ENCODE measurements around the gene NMRK1. TPM values are rescaled to one million over a fixed set of nuclear protein-coding genes. Genes with fewer than 3 reads are reported as not detected.

NMRK1 gene
- polyA plus RNA-seq, 1 donor (not counting 4 experiments of a cell fraction or from before 2014, with no cell fraction given): 24.7 TPM

GRCh38 chr9:75108571-75108970 is 20.6 kb upstream of the NMRK1 start:
- H3K4me1 ChIP-seq (ENCODE audit: control insufficient read depth, extremely low read depth, insufficient read depth, low read length): peaks cover 16% of the 10 kb centered on the region
- dilution Hi-C loops (cut with MboI; ENCODE audit: extremely low pct_ligation_motif_present, low sequenced_read_pairs): no loop called here
- no peaks in the 10 kb centered on the region for H3K9me3 ChIP-seq (ENCODE audit: control insufficient read depth, low read depth, low read length)
- DNase-seq (ENCODE audit: low read depth, low spot score) (no peak), FAIRE-seq (no peak)
- H3K36me3 ChIP-seq (ENCODE audit: control insufficient read depth in 2 of 2, extremely low read depth in 1 of 2, insufficient read depth in 2 of 2, low read length in 2 of 2): no peaks in the 10 kb centered on the region
- TF ChIP-seq EZH2 (IDR thresholded peaks at IDR 0.05; ENCODE audit: low read length): no peak
- TF ChIP-seq CTCF (optimal IDR thresholded peaks at IDR 0.05 in 1 of 3, IDR thresholded peaks at IDR 0.05 in 1 of 3, conservative IDR thresholded peaks at IDR 0.05 in 1 of 3; ENCODE audit: extremely low read depth in 1 of 3, insufficient read depth in 2 of 3, low read length in 3 of 3): no peak
- no peaks in the 10 kb centered on the region for H3K9me1 ChIP-seq (ENCODE audit: control insufficient read depth, extremely low read depth, insufficient read depth, low read length)
- H3K4me2 ChIP-seq (ENCODE audit: control insufficient read depth, extremely low read depth, insufficient read depth, low read depth, low read length): no peak overlapping the region
- no peak overlapping the region for H3K27ac ChIP-seq (ENCODE audit: control insufficient read depth, insufficient read depth, low read length)
- no peaks in the 10 kb centered on the region for H3K27me3 ChIP-seq (ENCODE audit: control insufficient read depth, extremely low read depth, insufficient read depth, low read length)
- no peak overlapping the region for H3K4me3 ChIP-seq (ENCODE audit: control insufficient read depth in 2 of 3, extremely low read depth in 1 of 3, insufficient read depth in 2 of 3, low read depth in 1 of 3, low read length in 3 of 3)
- H3K9ac ChIP-seq (ENCODE audit: control insufficient read depth, extremely low read depth, insufficient read depth, low read length): no peak overlapping the region
- no peaks in the 10 kb centered on the region for H4K20me1 ChIP-seq (ENCODE audit: control insufficient read depth, extremely low read depth, insufficient read depth, low read length)
- H2AFZ ChIP-seq (ENCODE audit: control insufficient read depth, low read length): no peak overlapping the region
- peaks cover 63% of the 10 kb centered on the region for H3K79me2 ChIP-seq (ENCODE audit: control insufficient read depth, insufficient read depth, low read length)

GRCh38 chr9:75106857-75107256 is 18.9 kb upstream of the NMRK1 start:
- dilution Hi-C loops (cut with MboI; ENCODE audit: extremely low pct_ligation_motif_present, low sequenced_read_pairs): no loop called here
- Histone ChIP-seq H3K79me2 (ENCODE audit: control insufficient read depth, insufficient read depth, low read length) (peaks cover 54% of the 10 kb centered on the region), H3K27ac (ENCODE audit: control insufficient read depth, insufficient read depth, low read length) (no peak overlapping the region), H3K36me3 (ENCODE audit: control insufficient read depth in 2 of 2, extremely low read depth in 1 of 2, insufficient read depth in 2 of 2, low read length in 2 of 2) (no peaks in the 10 kb centered on the region), H3K9me1 (ENCODE audit: control insufficient read depth, extremely low read depth, insufficient read depth, low read length) (no peaks in the 10 kb centered on the region), H3K4me2 (ENCODE audit: control insufficient read depth, extremely low read depth, insufficient read depth, low read depth, low read length) (no peak overlapping the region), H2AFZ (ENCODE audit: control insufficient read depth, low read length) (no peak overlapping the region), H3K27me3 (ENCODE audit: control insufficient read depth, extremely low read depth, insufficient read depth, low read length) (no peaks in the 10 kb centered on the region), H3K4me1 (ENCODE audit: control insufficient read depth, extremely low read depth, insufficient read depth, low read length) (peaks cover 16% of the 10 kb centered on the region), H3K9me3 (ENCODE audit: control insufficient read depth, low read depth, low read length) (no peaks in the 10 kb centered on the region), H4K20me1 (ENCODE audit: control insufficient read depth, extremely low read depth, insufficient read depth, low read length) (no peaks in the 10 kb centered on the region), H3K4me3 (ENCODE audit: control insufficient read depth in 2 of 3, extremely low read depth in 1 of 3, insufficient read depth in 2 of 3, low read depth in 1 of 3, low read length in 3 of 3) (no peak overlapping the region), H3K9ac (ENCODE audit: control insufficient read depth, extremely low read depth, insufficient read depth, low read length) (no peak overlapping the region)
- no peak for FAIRE-seq
- TF ChIP-seq EZH2 (IDR thresholded peaks at IDR 0.05; ENCODE audit: low read length): no peak
- TF ChIP-seq CTCF (optimal IDR thresholded peaks at IDR 0.05 in 1 of 3, IDR thresholded peaks at IDR 0.05 in 1 of 3, conservative IDR thresholded peaks at IDR 0.05 in 1 of 3; ENCODE audit: extremely low read depth in 1 of 3, insufficient read depth in 2 of 3, low read length in 3 of 3): no peak
- no peak for DNase-seq (ENCODE audit: low read depth, low spot score)

All from keratinocyte (primary cell).